T-cell (primary cell): ENCODE results near the gene TRPM3. TPM values are rescaled to one million over a fixed set of nuclear protein-coding genes. Genes with fewer than 3 reads are reported as not detected.

Source experiments
- ATAC-seq, 4 experiments: fragments of 200-7000 bp in 3 of 4; fragments of 150-1000 bp in 1 of 4; cut with Tn5 transposase; replicated peaks in 1 of 4; 1 replicate in 3 of 4; 2 replicates in 1 of 4; pipeline ENCODE4 v1.10.0; 2021; ENCODE audit warnings: moderate library complexity in 3 of 4, mild to moderate bottlenecking in 2 of 4, moderate number of reproducible peaks in 1 of 4
- CTCF ChIA-PET, 2 donors: fragments of 300-600 bp; sonication (Branson Sonifier 250); formaldehyde crosslinking; loops; one replicate each; lab custom pipeline; 2022; ENCODE audit warnings: antibody characterized with exemption in 2 of 2; lab: Charles Lee
- POLR2A ChIA-PET, 2 donors: fragments of 300-600 bp; sonication (Branson Sonifier 250); formaldehyde crosslinking; loops; one replicate each; lab custom pipeline; 2022; ENCODE audit warnings: antibody characterized with exemption in 2 of 2; lab: Charles Lee
- DNase-seq, 35 experiments: peaks; one replicate each; pipeline versions ENCODE4 v3.0.0 to v3.0.0-alpha.2; 2013 to 2023
- H3K27ac ChIP-seq: one replicate; pipeline ENCODE4 v1.5.1; 2013; ENCODE audit warnings: low read length
- H3K27me3 ChIP-seq, 2 experiments: replicated peaks in 1 of 2; 1 replicate in 1 of 2; 2 replicates in 1 of 2; pipeline versions ENCODE4 v1.6.1 to v1.7.0; 2013; ENCODE audit warnings: low read length in 1 of 2, mixed read lengths in 1 of 2; ENCODE audit not compliant: control insufficient read depth in 2 of 2, insufficient read depth in 2 of 2; ENCODE audit errors: extremely low read depth in 1 of 2
- H3K36me3 ChIP-seq, 2 donors: 1 replicate in 1 of 2; 2 replicates in 1 of 2; pipeline versions ENCODE4 v1.6.1 to v1.7.0; 2013; ENCODE audit warnings: low read length in 1 of 2; ENCODE audit not compliant: control insufficient read depth in 2 of 2, insufficient read depth in 1 of 2; ENCODE audit errors: extremely low read depth in 1 of 2
- H3K4me1 ChIP-seq, 2 experiments: 1 replicate in 1 of 2; 2 replicates in 1 of 2; pipeline versions ENCODE4 v1.6.1 to v1.7.0; 2013; ENCODE audit warnings: low read length in 2 of 2, mixed read lengths in 1 of 2; ENCODE audit not compliant: insufficient read depth in 2 of 2, control insufficient read depth in 1 of 2; ENCODE audit errors: extremely low read depth in 1 of 2
- H3K4me3 ChIP-seq, 2 donors: 1 replicate in 1 of 2; 2 replicates in 1 of 2; pipeline versions ENCODE4 v1.5.1 to v1.7.0; 2013; ENCODE audit warnings: mild to moderate bottlenecking in 2 of 2, low read length in 1 of 2, moderate library complexity in 1 of 2; ENCODE audit not compliant: control insufficient read depth in 1 of 2; ENCODE audit errors: extremely low read depth in 1 of 2
- H3K9me3 ChIP-seq: 2 replicates; pipeline ENCODE4 v1.7.0; 2013
- H3K27ac Mint-ChIP-seq, 2 donors: one replicate each; pipeline ENCODE4 v1.8.0; 2020 to 2021; ENCODE audit warnings: mild to moderate bottlenecking in 2 of 2, mixed read lengths in 2 of 2
- H3K27me3 Mint-ChIP-seq, 2 donors: one replicate each; pipeline ENCODE4 v1.8.0; 2021 to 2022; ENCODE audit warnings: mixed read lengths in 2 of 2
- H3K36me3 Mint-ChIP-seq: one replicate; pipeline ENCODE4 v1.8.0; 2021; ENCODE audit warnings: mixed read lengths
- H3K4me1 Mint-ChIP-seq, 3 donors: one replicate each; pipeline ENCODE4 v1.8.0; 2020 to 2022; ENCODE audit warnings: mixed read lengths in 3 of 3, mild to moderate bottlenecking in 1 of 3
- H3K4me3 Mint-ChIP-seq, 3 donors: one replicate each; pipeline ENCODE4 v1.8.0; 2020 to 2022; ENCODE audit warnings: mild to moderate bottlenecking in 3 of 3, mixed read lengths in 3 of 3, moderate library complexity in 3 of 3
- H3K9me3 Mint-ChIP-seq, 3 donors: one replicate each; pipeline ENCODE4 v1.8.0; 2020 to 2022; ENCODE audit warnings: mixed read lengths in 3 of 3
- WGBS: methylation state at CpG from one replicate; pipeline ENCODE4 v1.1.5; 2013; ENCODE audit warnings: missing lambda C conversion rate; ENCODE audit not compliant: insufficient coverage; 5-methylcytosine and 5-hydroxymethylcytosine counted together
- total RNA-seq, 35 experiments: library from RNA in 6 of 35; stranded (reverse) in 6 of 35; fragments of 120-200 nt in 1 of 35; gene quantifications; one replicate each; pipeline versions ENCODE4 v1.2.1 to v1.2.4 and lab custom pipeline; 2013 to 2026

Gene TRPM3
- total RNA-seq, 5 donors from 2014 or later (not counting 1 experiment from before 2014, with no cell fraction given) = not detected

GRCh38 chr9:70494221-70494620, 627.2 kb downstream of the TRPM3 start:
- no peak overlapping the region for H3K27ac ChIP-seq
- H3K4me3 Mint-ChIP-seq = no peak overlapping the region
- ChIA-PET POLR2A (no interaction called here), CTCF (interaction anchor here in 1 of 2 donors (0.6 kb wide), 1 partner anchor 1883 kb away, joined by 12 read pairs; no protein-coding TSS in a partner anchor)
- no peaks in the 10 kb centered on the region for H3K9me3 ChIP-seq
- DNase-seq (no peak), ATAC-seq (no peak)
- no peak overlapping the region for H3K27ac Mint-ChIP-seq
- no peaks in the 10 kb centered on the region for H3K36me3 ChIP-seq
- H3K27me3 Mint-ChIP-seq = peaks cover 0 to 2% of the 10 kb centered on the region in 2 donors
- H3K4me3 ChIP-seq = no peak overlapping the region
- 59% methylated on average over 5 of the region's 5 CpGs for WGBS
- H3K9me3 Mint-ChIP-seq = no peaks in the 10 kb centered on the region
- no peaks in the 10 kb centered on the region for H3K36me3 Mint-ChIP-seq
- peaks cover 0 to 9% of the 10 kb centered on the region in 2 experiments for H3K27me3 ChIP-seq
- peaks cover 13 to 28% (median 20%) of the 10 kb centered on the region in 3 donors for H3K4me1 Mint-ChIP-seq
- H3K4me1 ChIP-seq = peaks cover 0 to 8% of the 10 kb centered on the region in 2 experiments

- Mint-ChIP-seq H3K27me3 (peaks cover 0 to 2% of the 10 kb centered on the region in 2 donors), H3K36me3 (no peaks in the 10 kb centered on the region), H3K4me1 (peaks cover 13 to 28% (median 20%) of the 10 kb centered on the region in 3 donors), H3K9me3 (no peaks in the 10 kb centered on the region), H3K4me3 (no peak overlapping the region), H3K27ac (no peak overlapping the region)
- Histone ChIP-seq H3K27ac (no peak overlapping the region), H3K27me3 (peaks cover 0 to 9% of the 10 kb centered on the region in 2 experiments), H3K9me3 (no peaks in the 10 kb centered on the region), H3K4me1 (peaks cover 0 to 8% of the 10 kb centered on the region in 2 experiments), H3K4me3 (no peak overlapping the region), H3K36me3 (no peaks in the 10 kb centered on the region)
- WGBS = 97% methylated on average over 4 of the region's 9 CpGs
- DNase-seq (no peak), ATAC-seq (no peak)
- POLR2A ChIA-PET = no interaction called here
- CTCF ChIA-PET = no interaction called here
These were observed 628.4 kb downstream of the TRPM3 start for GRCh38 chr9:70493029-70493428.

DNA sequence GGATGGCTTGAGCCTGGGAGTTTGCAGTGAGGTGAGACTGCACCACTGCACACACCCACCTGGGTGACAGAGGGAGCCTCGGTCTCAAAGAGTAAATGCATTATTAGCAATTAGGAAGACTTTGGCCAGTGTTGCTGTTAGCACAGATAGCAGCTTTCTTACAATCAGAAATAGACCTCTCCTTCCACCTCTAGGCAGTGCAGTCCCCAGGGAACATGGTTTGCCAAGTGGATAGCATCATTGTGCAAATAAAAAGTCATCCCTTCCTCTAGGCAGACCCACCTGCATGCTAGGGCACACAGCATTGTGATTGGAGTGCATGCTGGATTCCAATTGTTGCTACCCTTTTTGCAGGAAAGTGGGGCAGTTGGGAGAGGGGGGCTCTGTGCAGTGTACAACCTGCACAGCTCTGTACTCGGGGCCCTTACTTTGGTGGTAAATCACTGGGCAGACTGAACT, 629.1 kb downstream of the TRPM3 start:
- H3K36me3 ChIP-seq = no peaks in the 10 kb centered on the region
- ChIA-PET CTCF (interaction anchor here in 1 of 2 donors (0.5 to 1.3 kb wide), 2 partner anchors 110 to 545 kb away, joined by 3 read pairs; no protein-coding TSS in a partner anchor), POLR2A (no interaction called here)
- DNase-seq (no peak), ATAC-seq (no peak)
- no peak overlapping the region for H3K27ac Mint-ChIP-seq
- H3K9me3 Mint-ChIP-seq = no peaks in the 10 kb centered on the region
- H3K4me3 ChIP-seq = no peak overlapping the region
- no CpG with 5 or more reads among the region's 2 CpGs for WGBS
- peaks cover 0 to 2% of the 10 kb centered on the region in 2 donors for H3K27me3 Mint-ChIP-seq
- no peak overlapping the region for H3K4me3 Mint-ChIP-seq
- H3K27me3 ChIP-seq = peaks cover 0 to 9% of the 10 kb centered on the region in 2 experiments
- peaks cover 13 to 28% (median 20%) of the 10 kb centered on the region in 3 donors for H3K4me1 Mint-ChIP-seq
- peaks cover 0 to 8% of the 10 kb centered on the region in 2 experiments for H3K4me1 ChIP-seq
- no peak overlapping the region for H3K27ac ChIP-seq
- no peaks in the 10 kb centered on the region for H3K9me3 ChIP-seq
- H3K36me3 Mint-ChIP-seq = no peaks in the 10 kb centered on the region

GRCh38 chr9:70491426-70492318, 629.7 kb downstream of the TRPM3 start:
- ATAC-seq (no peak), DNase-seq (no peak)
- WGBS = 66% methylated on average over 8 of the region's 8 CpGs
- Mint-ChIP-seq H3K27me3 (peaks cover 0 to 2% of the 10 kb centered on the region in 2 donors), H3K9me3 (no peaks in the 10 kb centered on the region), H3K4me1 (peaks cover 13 to 28% (median 20%) of the 10 kb centered on the region in 3 donors), H3K27ac (no peak overlapping the region), H3K4me3 (no peak overlapping the region), H3K36me3 (no peaks in the 10 kb centered on the region)
- H3K27ac ChIP-seq = no peak overlapping the region
- no peak overlapping the region for H3K4me3 ChIP-seq
- ChIA-PET CTCF (interaction anchor here in 1 of 2 donors (0.5 to 1.3 kb wide), 2 partner anchors 111 to 544 kb away, joined by 3 read pairs; no protein-coding TSS in a partner anchor), POLR2A (interaction anchor here in 1 of 2 donors (0.8 kb wide), 1 partner anchor 70 kb away, joined by 5 read pairs; no protein-coding TSS in a partner anchor)
- no peaks in the 10 kb centered on the region for H3K36me3 ChIP-seq
- H3K4me1 ChIP-seq = peaks cover 0 to 8% of the 10 kb centered on the region in 2 experiments
- no peaks in the 10 kb centered on the region for H3K9me3 ChIP-seq
- H3K27me3 ChIP-seq = peaks cover 0 to 9% of the 10 kb centered on the region in 2 experiments

DNA sequence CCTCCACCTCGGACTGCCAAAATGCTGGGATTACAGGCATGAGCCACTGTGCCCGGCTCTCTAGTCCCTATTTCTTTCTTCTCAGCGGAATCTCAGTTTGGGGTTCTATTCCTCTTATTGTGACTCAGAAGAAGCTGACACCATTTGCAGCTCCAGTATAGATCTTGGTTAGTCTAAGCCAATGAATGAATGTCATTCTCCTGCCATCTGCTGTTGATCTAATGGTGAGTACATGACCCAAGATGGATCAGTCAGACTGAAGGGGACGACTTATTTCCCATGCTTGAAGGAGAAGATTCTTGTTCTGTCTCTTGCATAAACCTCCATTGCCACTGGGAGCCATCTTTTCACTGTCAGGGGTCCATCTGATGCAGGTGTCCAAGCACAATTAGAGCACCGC, 630.9 kb downstream of the TRPM3 start:
- H3K27ac Mint-ChIP-seq = no peak overlapping the region
- no peaks in the 10 kb centered on the region for H3K27me3 Mint-ChIP-seq
- POLR2A ChIA-PET = no interaction called here
- no peaks in the 10 kb centered on the region for H3K9me3 Mint-ChIP-seq
- Histone ChIP-seq H3K4me3 (no peak overlapping the region), H3K9me3 (no peaks in the 10 kb centered on the region), H3K27ac (no peak overlapping the region), H3K4me1 (peaks cover 0 to 8% of the 10 kb centered on the region in 2 experiments), H3K36me3 (no peaks in the 10 kb centered on the region), H3K27me3 (peaks cover 0 to 9% of the 10 kb centered on the region in 2 experiments)
- peak in 1 of 35 experiments; percentile 34 for DNase-seq
- ATAC-seq = peak in 3 of 4 experiments; percentile 33 to 64 (median 43)
- no peak overlapping the region for H3K4me3 Mint-ChIP-seq
- no CpG with 5 or more reads among the region's 5 CpGs for WGBS
- CTCF ChIA-PET = interaction anchor here (0.6 kb wide), 2 partner anchors 65 to 76 kb away, joined by 3 to 5 read pairs; partner anchors contain the start of gene KLF9 (in 1 of the 2)
- peaks cover 18 to 27% (median 20%) of the 10 kb centered on the region in 3 donors for H3K4me1 Mint-ChIP-seq
- no peaks in the 10 kb centered on the region for H3K36me3 Mint-ChIP-seq

DNA sequence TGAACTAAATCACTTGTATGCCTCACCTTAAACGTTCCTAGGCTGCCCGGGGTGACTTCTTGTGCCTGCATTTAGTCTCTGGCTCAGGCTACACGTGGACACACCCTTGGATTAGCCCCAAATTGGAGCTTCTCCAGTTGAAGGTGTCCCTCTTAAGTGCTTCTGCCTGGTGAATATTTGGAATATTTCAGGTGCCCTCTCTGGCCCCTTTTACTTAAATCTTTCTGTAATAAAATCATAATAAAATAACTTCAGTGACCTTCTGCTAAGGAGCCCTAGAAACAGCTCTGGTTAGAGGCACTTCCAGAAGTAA, 632.7 kb downstream of the TRPM3 start:
- peaks cover 10 to 25% (median 18%) of the 10 kb centered on the region in 3 donors for H3K4me1 Mint-ChIP-seq
- CTCF ChIA-PET = interaction anchor here in 1 of 2 donors (0.9 kb wide), 1 partner anchor 10 kb away, joined by 3 read pairs; no protein-coding TSS in a partner anchor
- no peaks in the 10 kb centered on the region for H3K36me3 Mint-ChIP-seq
- Histone ChIP-seq H3K36me3 (no peaks in the 10 kb centered on the region), H3K27me3 (peaks cover 0 to 4% of the 10 kb centered on the region in 2 experiments), H3K4me1 (peaks cover 0 to 8% of the 10 kb centered on the region in 2 experiments), H3K27ac (no peak overlapping the region), H3K4me3 (no peak overlapping the region), H3K9me3 (no peaks in the 10 kb centered on the region)
- POLR2A ChIA-PET = no interaction called here
- no peaks in the 10 kb centered on the region for H3K9me3 Mint-ChIP-seq
- WGBS = 39% methylated on average over 3 of the region's 3 CpGs
- H3K4me3 Mint-ChIP-seq = no peak overlapping the region
- DNase-seq (no peak), ATAC-seq (no peak)
- no peak overlapping the region for H3K27ac Mint-ChIP-seq
- no peaks in the 10 kb centered on the region for H3K27me3 Mint-ChIP-seq
